Right renal pelvis (tissue), 4 donors: ENCODE measurements around the gene INPP5A. TPM values are rescaled to one million over a fixed set of nuclear protein-coding genes. Genes with fewer than 3 reads are reported as not detected.

ENCODE experiments used
- DNase-seq, 4 donors: peaks; one replicate each; pipeline ENCODE4 v3.0.0-alpha.2; 2013; ENCODE audit warnings: low read depth in 4 of 4, low spot score in 3 of 4, missing footprints in 1 of 4
- polyA plus RNA-seq, 4 donors: library from polyadenylated mRNA; unstranded; fragments of 120-200 nt; gene quantifications; one replicate each; pipeline ENCODE4 v1.2.1, GENCODE V29; 2013; ENCODE audit not compliant: insufficient read length in 4 of 4

INPP5A gene
- polyA plus RNA-seq, 4 donors, result 32.2 to 39.1 (median 36.2) TPM

DNA sequence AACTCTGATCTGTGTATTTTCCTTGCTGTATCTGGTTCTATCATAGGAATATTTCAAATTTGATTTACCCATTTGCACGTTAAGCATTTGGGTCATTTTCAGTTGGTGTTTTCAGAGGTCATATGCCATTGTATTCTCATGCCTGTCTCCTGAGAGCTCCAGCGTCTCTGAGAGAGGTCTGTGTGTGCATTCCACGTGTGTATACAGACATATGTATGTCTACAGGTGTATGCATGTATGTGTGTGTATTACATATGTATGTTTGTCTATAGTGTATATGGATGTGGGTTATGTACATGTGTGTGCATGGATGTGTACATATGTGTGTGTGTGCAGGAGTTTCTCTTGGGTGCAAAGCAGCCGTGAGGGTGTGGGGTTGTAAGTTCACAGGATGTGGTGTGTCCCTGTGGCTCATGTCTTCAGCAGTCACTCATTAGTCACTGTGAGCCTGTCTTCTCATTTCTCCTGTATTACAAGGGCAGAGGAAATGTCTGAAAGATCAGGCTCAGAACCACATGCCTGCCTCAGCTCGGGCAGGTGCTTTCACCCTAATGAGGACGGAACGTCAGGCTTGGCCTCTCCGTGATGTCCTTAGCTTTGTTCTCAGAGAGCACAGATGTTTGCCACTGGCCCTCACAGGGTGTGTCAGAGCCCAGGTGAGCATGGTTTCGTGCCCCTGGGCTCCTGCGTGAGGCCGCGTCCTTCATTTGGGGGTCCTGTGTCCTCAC is 146.7 kb downstream of the INPP5A start:
- DNase-seq, result no peak

DNA sequence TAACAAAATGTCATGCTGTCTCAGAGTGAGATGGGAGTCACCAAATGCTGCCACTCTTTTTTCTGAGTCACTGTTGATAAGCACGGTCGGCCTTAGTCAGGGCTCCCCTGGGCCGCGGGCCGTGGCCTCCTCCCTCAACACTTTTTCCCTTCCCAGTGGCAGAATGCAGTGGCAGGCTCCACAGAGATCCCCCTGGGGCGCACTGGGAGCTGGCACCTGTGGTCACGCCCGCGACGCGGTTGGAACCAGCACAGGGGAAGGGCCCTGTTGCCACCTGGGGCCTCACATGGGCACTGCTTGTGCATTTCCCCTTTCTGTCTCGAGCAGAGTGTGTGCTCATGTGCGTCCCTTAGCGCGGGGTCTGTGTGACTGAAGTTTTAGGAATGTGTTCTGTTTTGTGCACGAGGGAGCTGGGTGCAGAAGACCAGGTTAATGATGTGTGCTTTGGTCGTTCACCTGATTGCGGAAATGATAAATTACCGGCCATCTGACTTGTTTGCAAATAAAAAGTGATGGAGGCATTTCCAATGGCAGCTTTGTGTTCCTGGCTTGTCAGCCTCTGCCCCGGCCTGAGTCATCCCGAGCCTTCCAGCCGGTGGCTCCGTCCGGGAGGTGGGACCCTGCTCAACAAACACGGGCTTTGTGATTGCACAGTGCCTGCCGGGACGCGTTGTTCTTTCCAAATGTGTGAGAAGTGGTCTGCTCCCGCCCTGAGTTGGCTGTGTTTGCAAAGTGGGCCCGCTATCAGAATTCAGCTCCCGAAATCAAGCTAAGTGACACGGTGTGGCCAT is 147.7 kb downstream of the INPP5A start:
- DNase-seq, result no peak

DNA sequence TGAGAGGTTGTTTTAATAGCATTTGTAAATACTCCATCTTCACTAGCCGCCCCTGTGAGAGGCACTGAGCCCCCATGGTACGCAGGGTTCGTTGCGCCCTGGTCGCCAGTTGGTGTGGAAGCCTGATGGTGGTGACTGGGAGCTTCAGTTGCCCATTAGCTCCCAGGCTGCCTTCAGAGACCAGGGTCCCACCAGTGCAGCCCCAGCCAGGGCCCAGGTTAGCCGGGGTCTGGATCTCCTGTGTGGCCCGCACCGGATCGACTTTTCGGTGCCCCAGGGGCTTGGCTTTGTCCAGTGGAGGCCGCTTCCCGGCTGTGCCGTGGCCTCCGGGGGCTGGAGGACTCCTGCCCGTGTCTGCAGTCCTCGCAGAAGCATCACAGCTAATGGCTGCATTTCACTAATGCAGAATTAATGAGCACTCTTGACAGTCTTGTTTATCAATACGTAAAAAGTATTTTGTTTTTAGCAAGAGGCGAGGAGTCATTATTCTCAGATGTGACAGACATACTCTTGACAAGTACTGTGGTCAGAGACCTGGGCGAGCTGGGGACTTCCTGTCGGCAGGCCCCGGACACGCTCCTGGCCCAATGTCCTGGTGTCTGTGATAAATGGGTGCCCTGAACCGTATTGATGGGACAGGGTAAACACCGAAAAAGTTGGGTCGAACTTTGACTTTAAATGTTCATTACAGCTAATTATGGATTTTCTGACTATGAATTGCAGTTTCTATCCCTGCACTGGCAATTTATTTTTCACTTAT is 148.5 kb downstream of the INPP5A start:
- no peak for DNase-seq

DNA sequence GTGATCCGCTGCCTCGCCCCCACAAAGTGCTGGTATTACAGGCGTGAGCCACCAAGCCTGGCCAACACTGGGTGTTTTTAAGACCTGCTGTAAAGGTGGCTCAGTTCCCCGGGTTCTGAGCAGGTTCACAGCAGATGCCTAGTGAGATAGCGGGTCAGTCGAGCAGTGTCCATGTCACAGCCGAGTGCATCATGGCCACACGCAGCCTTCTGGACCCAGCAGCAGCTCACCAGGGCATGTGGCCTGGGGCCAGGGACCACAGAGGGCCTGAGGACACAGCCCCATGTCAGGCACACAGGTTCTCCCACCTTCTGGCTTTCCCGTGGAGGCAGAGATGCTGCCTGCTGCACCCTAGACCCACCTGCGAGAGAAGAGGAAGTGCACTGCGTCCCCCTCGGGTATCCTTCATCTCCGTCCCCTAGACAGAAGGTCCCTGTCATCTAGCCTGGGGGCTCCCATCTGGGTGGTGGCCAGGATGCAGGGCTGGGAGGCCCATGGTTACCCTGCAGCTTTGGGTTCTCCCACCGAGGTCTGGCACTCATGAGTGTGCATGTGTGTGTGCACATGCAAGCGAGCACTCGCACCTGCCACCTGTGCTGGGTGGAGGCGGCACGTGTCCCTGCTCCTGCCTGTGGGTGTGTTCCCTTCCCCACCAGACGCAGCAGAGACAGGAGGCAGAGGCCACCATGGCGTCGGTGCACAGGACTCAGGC is 149.8 kb downstream of the INPP5A start:
- no peak for DNase-seq

DNA sequence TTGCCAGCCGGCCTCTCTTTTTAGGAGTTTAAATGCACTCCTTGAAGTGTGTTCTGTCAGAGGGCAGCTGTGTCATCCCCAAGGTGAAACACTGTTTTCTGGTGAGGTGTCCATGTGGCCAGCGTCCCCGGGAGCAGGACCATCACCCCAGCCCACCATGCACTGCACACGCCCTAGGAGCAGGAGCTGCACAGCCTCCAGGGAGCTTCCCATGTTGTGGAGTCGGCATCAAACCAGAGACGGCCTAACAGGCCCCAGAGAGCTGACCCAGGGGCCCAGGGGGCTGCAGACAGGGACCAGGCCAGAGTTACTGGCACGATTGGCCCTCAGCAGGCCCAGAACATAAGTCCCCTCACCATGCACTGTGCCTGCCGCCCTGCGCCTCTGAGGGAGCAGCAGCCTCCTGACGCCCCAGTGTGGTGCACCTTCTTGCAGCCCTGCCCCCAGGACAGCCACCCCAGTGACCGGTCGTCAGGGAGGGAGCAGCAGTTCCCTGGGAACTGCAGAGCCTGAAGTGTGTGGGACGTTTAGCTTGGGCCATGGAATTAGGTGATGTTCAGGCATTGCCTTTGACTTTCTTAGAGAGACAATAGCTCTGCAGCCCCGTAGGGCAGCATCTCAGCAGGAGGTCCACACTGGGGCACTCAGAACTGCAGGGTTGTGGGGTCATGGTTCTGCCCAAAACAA is 150.4 kb downstream of the INPP5A start:
- no peak for DNase-seq

DNA sequence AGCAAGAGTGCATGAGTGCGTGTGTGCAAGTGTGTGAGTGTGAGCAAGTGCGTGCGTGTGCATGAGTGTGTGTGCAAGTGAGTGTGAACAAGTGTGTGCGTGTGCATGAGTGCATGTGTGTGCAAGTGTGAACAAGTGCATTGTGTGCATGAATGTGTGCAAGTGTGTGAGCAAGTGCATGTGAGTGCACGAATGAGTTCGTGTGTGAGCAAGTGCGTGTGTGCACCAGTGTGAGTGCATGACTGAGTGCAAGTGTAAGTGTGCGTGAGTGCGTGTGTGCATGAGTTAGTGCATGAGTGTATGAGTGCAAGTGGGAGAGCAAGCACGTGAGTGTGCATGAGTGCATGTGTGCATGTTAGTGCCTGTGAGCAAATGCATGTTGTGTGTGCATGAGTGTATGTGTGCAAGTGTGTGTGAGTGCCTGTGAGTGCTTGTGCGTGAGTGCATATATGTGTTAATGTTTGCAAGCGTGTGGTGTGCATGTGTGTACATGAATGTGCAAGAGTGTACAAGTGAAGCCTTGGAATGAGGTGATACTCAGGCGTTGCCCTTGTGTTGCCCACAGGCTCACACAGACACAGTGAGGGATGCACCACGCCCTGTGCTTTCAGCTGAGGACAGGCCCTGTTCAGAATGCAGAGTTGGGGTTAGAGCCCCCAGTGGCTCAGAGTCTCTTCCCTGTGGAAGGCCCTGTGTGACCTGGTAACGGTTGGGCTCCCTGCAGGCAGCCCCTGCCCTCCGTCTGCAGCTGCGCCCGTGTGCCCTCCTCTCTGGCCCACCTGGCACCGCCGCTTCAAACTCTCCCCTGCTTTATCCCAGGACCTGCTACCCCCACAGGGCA is 151.2 kb downstream of the INPP5A start:
- DNase-seq, result no peak

DNA sequence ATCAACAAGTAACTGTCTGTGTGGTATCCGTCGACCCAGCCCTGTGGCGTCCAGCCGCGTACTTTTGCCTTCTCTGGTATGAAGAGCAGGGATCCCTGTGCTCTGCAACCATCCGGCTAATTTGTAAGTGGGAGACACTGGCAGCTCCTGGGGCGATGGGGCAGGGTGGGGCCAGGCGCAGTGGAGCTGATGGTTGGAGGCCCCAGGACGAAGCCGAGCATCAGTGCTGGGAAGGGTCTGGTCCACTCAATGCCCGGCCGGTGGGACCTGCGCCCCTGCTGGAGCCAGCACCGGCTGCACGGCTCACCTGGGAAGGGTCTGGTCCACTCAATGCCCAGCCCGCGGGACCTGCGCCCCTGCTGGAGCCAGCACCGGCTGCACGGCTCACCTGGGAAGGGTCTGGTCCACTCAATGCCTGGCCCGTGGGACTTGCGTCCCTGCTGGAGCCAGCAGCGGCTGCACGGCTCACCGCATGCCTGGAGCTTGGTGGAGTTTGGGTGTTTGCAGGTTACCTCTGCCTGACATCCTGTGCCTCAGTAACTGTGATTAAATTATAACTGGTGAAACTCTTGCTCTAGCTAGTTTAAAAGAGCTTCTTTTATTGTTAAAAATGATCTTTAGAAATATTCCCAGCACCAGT is 152.3 kb downstream of the INPP5A start:
- no peak for DNase-seq

DNA sequence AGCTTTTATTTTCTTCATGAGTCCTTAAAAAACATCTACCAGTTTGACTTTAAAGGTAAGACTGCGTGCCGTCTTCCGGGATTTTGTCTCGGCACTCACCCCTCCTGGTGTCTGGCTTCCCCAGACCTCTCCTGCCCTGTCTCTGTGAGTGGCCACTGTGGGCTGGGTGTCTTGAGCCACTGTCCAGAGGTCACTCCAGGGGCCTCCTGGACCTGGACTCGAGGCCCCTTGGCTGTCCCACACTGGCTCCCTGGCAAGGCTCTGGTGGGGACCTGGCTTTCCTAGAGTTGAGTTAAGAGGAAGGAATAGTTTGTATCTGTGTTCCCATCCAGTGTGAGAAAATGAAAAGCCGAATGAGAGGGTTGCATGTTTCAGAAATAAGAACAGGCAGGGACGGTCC is 152.8 kb downstream of the INPP5A start:
- no peak for DNase-seq

DNA sequence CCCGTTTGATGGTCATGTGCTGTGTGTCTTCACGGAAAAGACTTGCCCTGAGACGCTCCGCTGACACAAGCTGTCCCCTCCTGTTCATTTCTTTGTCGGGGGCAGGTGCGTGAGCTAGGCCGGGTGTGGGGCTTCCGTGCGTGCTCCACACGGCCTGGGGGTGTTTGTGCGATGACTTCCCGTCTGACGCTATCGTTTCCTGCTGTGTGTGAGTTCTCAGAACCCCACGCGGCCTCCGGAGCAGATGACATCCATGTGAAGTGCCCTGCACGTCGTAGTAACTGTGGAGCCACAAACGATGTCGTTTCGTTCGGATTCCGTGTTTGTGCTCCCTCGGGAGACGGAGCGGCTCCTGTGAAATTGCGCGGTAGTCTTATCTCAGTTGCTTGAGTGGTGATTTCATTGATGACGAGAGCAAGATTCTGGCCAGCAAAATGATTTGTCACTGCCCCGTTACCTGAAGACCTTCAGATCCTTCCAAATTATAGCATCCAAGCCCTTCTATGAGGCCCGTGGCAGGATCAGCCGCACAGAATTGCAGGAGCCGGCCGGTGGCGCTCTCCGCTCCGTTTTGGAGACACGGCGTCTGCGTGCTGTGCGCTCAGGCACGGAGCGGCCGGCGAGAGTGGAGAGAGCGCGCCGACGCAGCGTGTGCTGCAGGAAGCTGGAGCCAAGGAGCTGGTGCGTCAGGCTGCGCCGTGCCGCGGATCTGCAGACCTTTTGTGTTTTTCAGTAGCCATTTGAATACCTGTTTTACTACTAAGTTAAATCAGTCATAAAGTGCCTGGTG is 153.4 kb downstream of the INPP5A start:
- no peak for DNase-seq

DNA sequence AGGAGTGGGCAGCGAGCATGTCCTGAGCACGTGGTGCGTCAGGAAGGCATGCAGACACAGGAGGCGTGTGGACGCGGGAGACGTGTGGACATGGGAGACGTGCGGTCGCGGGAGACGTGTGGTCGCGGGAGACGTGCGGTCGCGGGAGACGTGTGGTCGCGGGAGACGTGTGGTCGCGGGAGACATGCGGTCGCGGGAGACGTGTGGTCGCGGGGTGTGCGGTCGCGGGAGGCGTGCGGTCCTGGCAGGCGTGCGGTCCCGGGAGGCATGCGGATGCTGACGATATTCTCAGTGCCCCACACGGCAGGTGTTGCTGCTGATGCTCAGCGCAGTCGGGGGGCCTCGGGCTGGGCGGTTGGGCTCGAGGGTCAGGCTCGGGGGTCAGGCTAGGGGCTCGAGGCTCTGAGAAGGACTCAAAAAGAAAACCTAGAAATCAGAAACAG is 154.1 kb downstream of the INPP5A start:
- DNase-seq, result no peak

DNA sequence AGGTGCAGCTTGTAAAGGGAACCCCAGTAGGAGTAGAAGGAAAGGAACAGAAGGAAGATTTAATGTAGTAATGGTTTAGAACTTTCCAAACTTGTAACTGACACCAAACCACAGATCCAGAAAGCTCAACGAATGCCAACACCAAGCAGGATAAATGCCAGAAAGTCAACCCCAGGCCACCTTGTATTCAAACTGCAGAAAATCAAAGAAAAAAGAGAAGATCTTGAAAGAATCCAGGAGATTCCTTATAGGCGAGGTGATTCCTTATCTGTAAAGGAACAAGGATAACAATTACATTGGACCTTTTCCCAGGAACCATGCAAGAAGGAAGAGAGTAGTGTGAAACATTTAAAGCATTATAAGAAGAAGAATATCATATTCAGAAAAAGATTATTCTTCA is 154.7 kb downstream of the INPP5A start:
- no peak for DNase-seq

DNA sequence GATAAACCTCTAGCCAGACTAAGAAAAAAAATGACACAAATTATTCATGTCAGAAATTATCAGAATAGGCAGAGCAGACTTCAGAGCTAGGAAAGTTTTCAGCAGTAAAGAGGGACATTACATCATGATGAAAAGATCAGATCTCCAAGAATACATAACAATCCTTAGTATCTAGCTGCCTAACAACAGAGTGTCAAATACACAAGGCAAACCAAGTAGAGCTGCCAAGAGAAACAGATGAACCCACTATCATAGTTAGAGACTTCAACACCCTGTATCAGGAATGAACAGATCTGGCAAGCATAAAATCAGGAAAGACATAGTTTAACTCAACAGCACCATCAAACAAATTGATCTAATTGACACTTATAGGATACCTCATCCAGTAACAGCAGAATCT is 156.1 kb downstream of the INPP5A start:
- no peak for DNase-seq

DNA sequence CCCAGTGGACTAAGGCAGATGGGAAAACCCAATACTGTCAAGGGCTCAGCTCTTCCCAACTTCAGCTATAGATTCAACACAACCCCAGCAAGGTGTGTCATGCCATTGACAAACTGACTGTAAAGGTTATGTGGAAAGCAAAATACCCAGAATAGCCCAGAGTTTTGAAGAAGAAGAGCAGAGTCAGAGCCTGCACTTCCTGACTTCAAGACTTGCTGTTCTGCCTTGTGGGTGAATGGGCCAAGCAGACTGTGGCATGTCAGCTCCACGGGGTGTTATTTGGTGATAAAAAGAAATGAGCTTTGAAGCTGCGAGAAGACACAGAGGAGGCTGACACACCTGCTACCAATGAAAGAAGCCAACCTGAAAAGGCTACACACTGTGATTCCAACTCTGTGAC is 158.6 kb downstream of the INPP5A start:
- DNase-seq, result no peak

DNA sequence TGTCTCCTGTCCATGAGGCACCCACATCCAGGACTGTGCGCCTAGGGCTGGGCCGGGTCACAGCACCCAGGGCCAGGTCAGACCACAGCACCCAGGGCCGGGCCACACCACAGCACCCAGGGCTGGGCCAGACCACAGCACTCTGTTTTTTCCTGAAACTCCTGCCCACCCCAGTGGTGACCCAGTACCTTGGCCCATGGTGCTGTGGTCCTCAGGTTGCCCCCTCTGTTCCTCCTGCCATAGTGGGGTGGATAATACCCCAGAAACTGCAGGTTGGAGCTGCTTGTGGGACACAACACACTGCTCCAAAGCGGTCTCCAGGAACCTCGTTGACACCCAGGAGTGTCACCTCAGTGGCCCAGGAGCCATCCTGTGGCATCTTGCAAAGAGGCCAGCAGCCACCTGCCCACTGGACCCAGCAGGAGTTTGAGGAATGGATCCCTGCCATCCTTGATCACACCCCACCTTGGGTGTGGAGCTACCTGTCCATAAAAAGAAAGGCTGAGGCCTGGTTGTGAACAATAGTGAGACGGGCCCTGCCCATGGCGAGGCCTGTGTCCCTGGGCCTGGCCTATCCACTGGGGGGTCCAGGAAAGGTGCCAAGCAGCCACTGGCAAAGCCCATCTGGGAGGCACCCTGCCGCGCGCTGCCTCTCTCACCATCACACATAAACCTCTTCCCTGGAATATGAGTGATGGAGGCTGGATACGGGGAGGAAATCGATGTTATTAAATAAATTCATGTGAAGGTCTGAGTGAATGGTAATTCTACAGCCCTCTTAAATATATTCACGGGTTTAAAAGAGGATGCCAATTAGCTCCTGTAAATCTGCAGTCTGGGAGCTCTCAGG is 159.4 kb downstream of the INPP5A start:
- no peak for DNase-seq

DNA sequence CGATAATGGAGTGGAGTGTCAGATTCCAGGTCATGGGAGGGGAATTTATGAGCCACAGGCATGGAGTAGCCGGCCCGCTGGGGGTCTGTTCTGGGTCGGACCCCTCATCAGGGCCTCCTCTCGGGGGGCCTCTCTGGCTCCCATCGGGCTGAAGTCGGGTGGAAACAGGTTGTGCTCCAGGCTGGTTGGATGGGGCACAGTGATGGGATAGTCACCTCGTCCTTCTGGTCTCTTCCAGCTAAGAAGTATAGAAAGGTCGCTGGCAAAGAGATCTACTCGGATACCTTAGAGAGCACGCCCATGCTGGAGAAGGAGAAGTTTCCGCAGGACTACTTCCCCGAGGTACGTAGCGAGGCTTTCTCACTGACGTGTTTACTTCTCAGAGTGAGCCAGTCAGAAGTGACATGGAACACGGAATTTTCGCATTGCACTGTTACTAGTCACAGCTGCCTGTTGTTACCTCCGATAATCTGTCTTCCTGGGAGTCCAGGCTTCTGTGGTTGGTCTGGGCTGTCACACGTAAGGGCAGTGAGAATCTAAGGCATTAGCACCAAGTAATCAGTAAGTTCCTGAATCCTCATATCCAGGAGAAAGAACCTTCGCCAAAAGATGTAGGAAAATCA is 160.1 kb downstream of the INPP5A start:
- no peak for DNase-seq

DNA sequence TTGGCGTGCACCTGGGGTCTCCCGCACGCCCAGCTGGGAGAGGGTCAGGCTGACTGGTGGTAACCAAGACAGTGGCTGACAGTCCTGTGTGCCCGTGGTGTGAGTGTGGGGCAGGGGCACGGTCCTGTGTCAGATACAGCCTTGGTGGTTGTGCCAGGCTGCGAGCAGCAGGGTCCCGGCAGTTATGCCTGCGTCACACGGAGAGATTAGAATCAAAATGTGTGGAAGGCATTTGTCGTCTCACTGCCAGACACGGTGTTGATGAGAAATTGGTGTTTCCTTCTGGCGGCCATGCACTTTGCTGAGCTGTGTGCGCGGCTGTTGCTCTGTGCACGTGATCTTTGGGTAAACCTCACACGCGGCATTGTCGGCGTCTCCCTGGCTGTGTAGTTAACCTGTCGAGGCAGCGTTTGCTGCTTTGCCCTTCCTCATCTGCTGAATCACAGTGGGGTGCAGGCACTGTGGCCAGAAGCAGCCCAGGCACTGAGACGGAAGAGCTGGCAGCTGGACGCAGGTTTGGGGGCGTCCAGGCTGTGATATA is 160.7 kb downstream of the INPP5A start:
- DNase-seq, result no peak
